PC-9 (cell line): ENCODE measurements around the gene RET. TPM values are rescaled to one million over a fixed set of nuclear protein-coding genes. Genes with fewer than 3 reads are reported as not detected.

ENCODE experiments used
- BruUV-seq: library from RNA; stranded (reverse); fragments of 400-500 nt; replicated peaks from 2 replicates; lab custom pipeline; 2021; lab: Mats Ljungman, UMichigan
- CTCF ChIA-PET: fragments of 300-600 bp; sonication (Branson Sonifier 250); formaldehyde crosslinking; loops from one replicate; lab custom pipeline; 2022; ENCODE audit warnings: antibody characterized with exemption; lab: Charles Lee
- POLR2A ChIA-PET: fragments of 300-600 bp; sonication (Branson Sonifier 250); formaldehyde crosslinking; loops from one replicate; lab custom pipeline; 2022; ENCODE audit warnings: antibody characterized with exemption; ENCODE audit not compliant: unreplicated experiment; lab: Charles Lee
- DNase-seq, 2 experiments: peaks; one replicate each; pipeline versions ENCODE4 v3.0.0 to v3.0.0-alpha.2; 2015 to 2022; ENCODE audit warnings: mixed read lengths in 1 of 2
- H2AFZ ChIP-seq: fragments of 200-600 bp; sonication (generic); 2 replicates; pipeline ENCODE4 v1.8.1; 2017; ENCODE audit warnings: antibody characterized with exemption
- H3F3A ChIP-seq: fragments of 200-600 bp; sonication (generic); 2 replicates; pipeline ENCODE4 v1.8.1; 2017; ENCODE audit warnings: antibody characterized with exemption, mild to moderate bottlenecking, low read depth; ENCODE audit not compliant: insufficient read depth
- H3K27ac ChIP-seq: fragments of 200-600 bp; sonication (generic); 2 replicates; pipeline ENCODE4 v1.6.1; 2016; ENCODE audit warnings: mixed run types
- H3K27me3 ChIP-seq: fragments of 200-600 bp; sonication (generic); 2 replicates; pipeline ENCODE4 v1.6.1; 2016; ENCODE audit warnings: low read depth, mixed run types; ENCODE audit not compliant: insufficient read depth
- H3K36me3 ChIP-seq: fragments of 200-600 bp; sonication (generic); 2 replicates; pipeline ENCODE4 v1.6.1; 2016; ENCODE audit warnings: low read depth, mixed run types
- H3K4me1 ChIP-seq: fragments of 200-600 bp; sonication (generic); replicated peaks from 2 replicates; pipeline ENCODE4 v1.6.1; 2016; ENCODE audit warnings: mixed run types; ENCODE audit not compliant: insufficient read depth
- H3K4me2 ChIP-seq: fragments of 200-600 bp; sonication (generic); 2 replicates; pipeline ENCODE4 v1.6.1; 2017; ENCODE audit warnings: mixed run types
- H3K4me3 ChIP-seq: fragments of 200-600 bp; sonication (generic); 2 replicates; pipeline ENCODE4 v1.6.1; 2016; ENCODE audit warnings: mixed run types
- H3K79me2 ChIP-seq: fragments of 200-600 bp; sonication (generic); 2 replicates; pipeline ENCODE4 v1.6.1; 2017; ENCODE audit warnings: low read depth, mixed run types
- H3K9me2 ChIP-seq: fragments of 200-600 bp; sonication (generic); 2 replicates; pipeline ENCODE4 v1.8.1; 2017; ENCODE audit warnings: mild to moderate bottlenecking; ENCODE audit not compliant: insufficient read depth
- H3K9me3 ChIP-seq: fragments of 200-600 bp; sonication (generic); 2 replicates; pipeline ENCODE4 v1.8.1; 2016; ENCODE audit warnings: low read depth; ENCODE audit not compliant: insufficient read depth
- H4K20me1 ChIP-seq: fragments of 200-600 bp; sonication (generic); 2 replicates; pipeline ENCODE4 v1.8.1; 2017; ENCODE audit not compliant: insufficient read depth
- CTCF ChIP-seq: fragments of 200-600 bp; sonication (generic); conservative IDR thresholded peaks from 2 replicates; pipeline ENCODE4 v1.6.1; 2017; ENCODE audit warnings: mixed run types, antibody characterized with exemption, mild to moderate bottlenecking, moderate library complexity
- EZH2 ChIP-seq: fragments of 200-600 bp; sonication (generic); IDR thresholded peaks from 2 replicates; pipeline ENCODE4 v1.8.0; 2017; ENCODE audit warnings: antibody characterized with exemption, low read depth
- intact Hi-C: fragments of 100-400 bp; cut with micrococcal nuclease; formaldehyde crosslinking; loops from one replicate; pipeline ENCODE4 v1.10.0; 2022; ENCODE audit not compliant: unreplicated experiment
- total RNA-seq: library from RNA; stranded (reverse); gene quantifications from 2 replicates; pipeline ENCODE4 v1.2.3, GENCODE V29; 2021

Gene RET
- total RNA-seq, 1 experiment from 2014 or later: not detected

- no peaks in the 10 kb centered on the region for H3K4me1 ChIP-seq
- no peak overlapping the region for H3K4me3 ChIP-seq
- H4K20me1 ChIP-seq: no peaks in the 10 kb centered on the region
- H3K79me2 ChIP-seq: no peaks in the 10 kb centered on the region
- H3K4me2 ChIP-seq: no peak overlapping the region
- H3K27me3 ChIP-seq: peaks cover 20% of the 10 kb centered on the region
- H3K27ac ChIP-seq: no peak overlapping the region
- H2AFZ ChIP-seq: no peak overlapping the region
- TF ChIP-seq CTCF (no peak), EZH2 (no peak)
- H3K9me3 ChIP-seq: no peaks in the 10 kb centered on the region
- H3K36me3 ChIP-seq: no peaks in the 10 kb centered on the region
- H3K9me2 ChIP-seq: no peaks in the 10 kb centered on the region
- CTCF ChIA-PET: no interaction called here
- H3F3A ChIP-seq: no peaks in the 10 kb centered on the region
- intact Hi-C loops: no loop called here
- POLR2A ChIA-PET: no interaction called here
- no peak for DNase-seq
- BruUV-seq: no TSS peak
Observed at GRCh38 chr10:43119416-43120115, 42.7 kb downstream of the RET start.

- ChIA-PET POLR2A (no interaction called here), CTCF (no interaction called here)
- H3K4me1 ChIP-seq: no peaks in the 10 kb centered on the region
- no peaks in the 10 kb centered on the region for H3F3A ChIP-seq
- H2AFZ ChIP-seq: no peak overlapping the region
- H3K36me3 ChIP-seq: no peaks in the 10 kb centered on the region
- DNase-seq: no peak
- intact Hi-C loops: no loop called here
- no peaks in the 10 kb centered on the region for H3K9me2 ChIP-seq
- no peak overlapping the region for H3K4me2 ChIP-seq
- peaks cover 23% of the 10 kb centered on the region for H3K27me3 ChIP-seq
- TF ChIP-seq CTCF (no peak), EZH2 (no peak)
- H3K79me2 ChIP-seq: no peaks in the 10 kb centered on the region
- no peak overlapping the region for H3K4me3 ChIP-seq
- no TSS peak for BruUV-seq
- H4K20me1 ChIP-seq: no peaks in the 10 kb centered on the region
- H3K9me3 ChIP-seq: no peaks in the 10 kb centered on the region
- no peak overlapping the region for H3K27ac ChIP-seq
Observed at GRCh38 chr10:43120116-43120928, 43.5 kb downstream of the RET start.

GRCh38 chr10:43120929-43121314 is 44.1 kb downstream of the RET start:
- no peak for DNase-seq
- no peaks in the 10 kb centered on the region for H3K79me2 ChIP-seq
- H3K27ac ChIP-seq: no peak overlapping the region
- H3K27me3 ChIP-seq: peaks cover 23% of the 10 kb centered on the region
- no peaks in the 10 kb centered on the region for H3K9me2 ChIP-seq
- H3K4me3 ChIP-seq: no peak overlapping the region
- intact Hi-C loops: no loop called here
- no peaks in the 10 kb centered on the region for H3F3A ChIP-seq
- CTCF ChIA-PET: no interaction called here
- no peaks in the 10 kb centered on the region for H3K36me3 ChIP-seq
- H4K20me1 ChIP-seq: no peaks in the 10 kb centered on the region
- H2AFZ ChIP-seq: no peak overlapping the region
- POLR2A ChIA-PET: no interaction called here
- H3K4me1 ChIP-seq: no peaks in the 10 kb centered on the region
- H3K4me2 ChIP-seq: no peak overlapping the region
- TF ChIP-seq EZH2 (no peak), CTCF (no peak)
- BruUV-seq: no TSS peak
- no peaks in the 10 kb centered on the region for H3K9me3 ChIP-seq
